HCT116 (cell line): ENCODE measurements around the gene FNDC3B.

Experiments used
- EZH2 ChIP-seq: fragments of 200-600 bp; sonication (generic); IDR thresholded peaks from 2 replicates; pipeline ENCODE4 v1.6.1; 2017; ENCODE audit warnings: antibody characterized with exemption, mixed run types
- POLR2A ChIP-seq: IDR thresholded peaks from 2 replicates; pipeline ENCODE4 v1.7.0; 2011; ENCODE audit warnings: borderline replicate concordance; ENCODE audit not compliant: insufficient read depth, insufficient read length; ENCODE audit errors: extremely low read depth
- POLR2AphosphoS5 ChIP-seq: IDR thresholded peaks from 2 replicates; pipeline ENCODE4 v1.6.1; 2011; ENCODE audit warnings: mild to moderate bottlenecking, low read depth, low read length, moderate library complexity
- SIN3A ChIP-seq: IDR thresholded peaks from 2 replicates; pipeline ENCODE4 v1.6.1; 2012; ENCODE audit warnings: low read depth
- TCF7L2 ChIP-seq: IDR thresholded peaks from 2 replicates; pipeline ENCODE4 v1.7.0; 2011; ENCODE audit warnings: borderline replicate concordance, inconsistent platforms; ENCODE audit not compliant: insufficient read depth, insufficient read length; ENCODE audit errors: extremely low read depth
- YY1 ChIP-seq: IDR thresholded peaks from 2 replicates; pipeline ENCODE4 v1.6.1; 2011; ENCODE audit warnings: low read length, low read depth, moderate library complexity, mild to moderate bottlenecking; ENCODE audit not compliant: insufficient replicate concordance; ENCODE audit errors: extremely low read depth
- ZNF274 ChIP-seq: fragments of 200-500 bp; sonication (Bioruptor generic); IDR thresholded peaks from 2 replicates; pipeline ENCODE4 v1.6.1; 2014; ENCODE audit warnings: mild to moderate bottlenecking, low read depth, low read length, inconsistent platforms
- TF ChIP-seq, protein P1 (sequence below), 3 experiments: fragments of 200-600 bp in 1 of 3; sonication (generic) in 1 of 3; IDR thresholded peaks in 2 of 3; conservative IDR thresholded peaks in 1 of 3; 2 replicates each; pipeline ENCODE4 v1.5.1; 2012 to 2017; ENCODE audit warnings: low read depth in 2 of 3, low read length in 2 of 3, antibody characterized with exemption in 1 of 3, borderline replicate concordance in 1 of 3, control low read depth in 1 of 3, mild to moderate bottlenecking in 1 of 3, mixed read lengths in 1 of 3, mixed run types in 1 of 3, moderate library complexity in 1 of 3; ENCODE audit not compliant: insufficient read depth in 1 of 3
- TF ChIP-seq, protein P2 (sequence below): IDR thresholded peaks from 2 replicates; pipeline ENCODE4 v1.6.1; 2012
- TF ChIP-seq, protein P3 (sequence below): IDR thresholded peaks from 2 replicates; pipeline ENCODE4 v1.6.1; 2012; ENCODE audit warnings: low read depth

DNA sequence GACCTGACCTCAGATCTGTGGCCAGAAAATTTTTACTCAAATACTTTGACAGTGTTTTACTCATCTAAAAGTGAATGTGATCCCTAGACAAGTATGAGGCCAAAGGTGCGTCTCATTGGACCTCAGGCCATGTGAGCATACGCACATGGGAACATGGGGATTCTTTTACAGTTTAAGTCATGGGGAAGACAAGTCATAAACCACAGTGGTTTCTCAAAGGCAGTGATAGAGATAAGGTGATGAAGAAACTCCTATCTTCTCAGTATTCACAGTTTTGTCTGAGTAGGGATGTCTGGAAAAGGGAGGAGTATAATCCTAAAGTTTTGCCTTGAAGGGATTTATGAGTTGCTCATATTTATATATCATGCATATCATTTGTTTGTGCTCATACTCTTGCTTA, 173.8 kb downstream of the FNDC3B start:
- no peak for TF ChIP-seq POLR2A
- no peak for TF ChIP-seq TCF7L2
- TF ChIP-seq, protein P1, sequence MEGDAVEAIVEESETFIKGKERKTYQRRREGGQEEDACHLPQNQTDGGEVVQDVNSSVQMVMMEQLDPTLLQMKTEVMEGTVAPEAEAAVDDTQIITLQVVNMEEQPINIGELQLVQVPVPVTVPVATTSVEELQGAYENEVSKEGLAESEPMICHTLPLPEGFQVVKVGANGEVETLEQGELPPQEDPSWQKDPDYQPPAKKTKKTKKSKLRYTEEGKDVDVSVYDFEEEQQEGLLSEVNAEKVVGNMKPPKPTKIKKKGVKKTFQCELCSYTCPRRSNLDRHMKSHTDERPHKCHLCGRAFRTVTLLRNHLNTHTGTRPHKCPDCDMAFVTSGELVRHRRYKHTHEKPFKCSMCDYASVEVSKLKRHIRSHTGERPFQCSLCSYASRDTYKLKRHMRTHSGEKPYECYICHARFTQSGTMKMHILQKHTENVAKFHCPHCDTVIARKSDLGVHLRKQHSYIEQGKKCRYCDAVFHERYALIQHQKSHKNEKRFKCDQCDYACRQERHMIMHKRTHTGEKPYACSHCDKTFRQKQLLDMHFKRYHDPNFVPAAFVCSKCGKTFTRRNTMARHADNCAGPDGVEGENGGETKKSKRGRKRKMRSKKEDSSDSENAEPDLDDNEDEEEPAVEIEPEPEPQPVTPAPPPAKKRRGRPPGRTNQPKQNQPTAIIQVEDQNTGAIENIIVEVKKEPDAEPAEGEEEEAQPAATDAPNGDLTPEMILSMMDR (IDR thresholded peaks at IDR 0.05 in 2 of 3, conservative IDR thresholded peaks at IDR 0.05 in 1 of 3; ENCODE audit: borderline replicate concordance in 1 of 3, insufficient read depth in 1 of 3, low read depth in 2 of 3, low read length in 2 of 3), result no peak
- TF ChIP-seq EZH2, result no peak
- no peak for TF ChIP-seq POLR2AphosphoS5
- TF ChIP-seq, protein P2, sequence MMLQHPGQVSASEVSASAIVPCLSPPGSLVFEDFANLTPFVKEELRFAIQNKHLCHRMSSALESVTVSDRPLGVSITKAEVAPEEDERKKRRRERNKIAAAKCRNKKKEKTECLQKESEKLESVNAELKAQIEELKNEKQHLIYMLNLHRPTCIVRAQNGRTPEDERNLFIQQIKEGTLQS, result no peak
- TF ChIP-seq, protein P3, sequence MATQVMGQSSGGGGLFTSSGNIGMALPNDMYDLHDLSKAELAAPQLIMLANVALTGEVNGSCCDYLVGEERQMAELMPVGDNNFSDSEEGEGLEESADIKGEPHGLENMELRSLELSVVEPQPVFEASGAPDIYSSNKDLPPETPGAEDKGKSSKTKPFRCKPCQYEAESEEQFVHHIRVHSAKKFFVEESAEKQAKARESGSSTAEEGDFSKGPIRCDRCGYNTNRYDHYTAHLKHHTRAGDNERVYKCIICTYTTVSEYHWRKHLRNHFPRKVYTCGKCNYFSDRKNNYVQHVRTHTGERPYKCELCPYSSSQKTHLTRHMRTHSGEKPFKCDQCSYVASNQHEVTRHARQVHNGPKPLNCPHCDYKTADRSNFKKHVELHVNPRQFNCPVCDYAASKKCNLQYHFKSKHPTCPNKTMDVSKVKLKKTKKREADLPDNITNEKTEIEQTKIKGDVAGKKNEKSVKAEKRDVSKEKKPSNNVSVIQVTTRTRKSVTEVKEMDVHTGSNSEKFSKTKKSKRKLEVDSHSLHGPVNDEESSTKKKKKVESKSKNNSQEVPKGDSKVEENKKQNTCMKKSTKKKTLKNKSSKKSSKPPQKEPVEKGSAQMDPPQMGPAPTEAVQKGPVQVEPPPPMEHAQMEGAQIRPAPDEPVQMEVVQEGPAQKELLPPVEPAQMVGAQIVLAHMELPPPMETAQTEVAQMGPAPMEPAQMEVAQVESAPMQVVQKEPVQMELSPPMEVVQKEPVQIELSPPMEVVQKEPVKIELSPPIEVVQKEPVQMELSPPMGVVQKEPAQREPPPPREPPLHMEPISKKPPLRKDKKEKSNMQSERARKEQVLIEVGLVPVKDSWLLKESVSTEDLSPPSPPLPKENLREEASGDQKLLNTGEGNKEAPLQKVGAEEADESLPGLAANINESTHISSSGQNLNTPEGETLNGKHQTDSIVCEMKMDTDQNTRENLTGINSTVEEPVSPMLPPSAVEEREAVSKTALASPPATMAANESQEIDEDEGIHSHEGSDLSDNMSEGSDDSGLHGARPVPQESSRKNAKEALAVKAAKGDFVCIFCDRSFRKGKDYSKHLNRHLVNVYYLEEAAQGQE, result no peak
- TF ChIP-seq ZNF274, result no peak
- TF ChIP-seq YY1, result no peak
- TF ChIP-seq SIN3A, result no peak
